GM21619 (cell line): ENCODE measurements around the gene PADI2.

Experiments used
- ATAC-seq: cut with Tn5 transposase; IDR thresholded peaks from one replicate; pipeline ENCODE4 v1.9.1; 2021; ENCODE audit not compliant: unreplicated experiment

PADI2 gene

GRCh38 chr1:17059391-17060305 lies 59.6 kb downstream of the PADI2 start:
- peak; percentile 75 for ATAC-seq

DNA sequence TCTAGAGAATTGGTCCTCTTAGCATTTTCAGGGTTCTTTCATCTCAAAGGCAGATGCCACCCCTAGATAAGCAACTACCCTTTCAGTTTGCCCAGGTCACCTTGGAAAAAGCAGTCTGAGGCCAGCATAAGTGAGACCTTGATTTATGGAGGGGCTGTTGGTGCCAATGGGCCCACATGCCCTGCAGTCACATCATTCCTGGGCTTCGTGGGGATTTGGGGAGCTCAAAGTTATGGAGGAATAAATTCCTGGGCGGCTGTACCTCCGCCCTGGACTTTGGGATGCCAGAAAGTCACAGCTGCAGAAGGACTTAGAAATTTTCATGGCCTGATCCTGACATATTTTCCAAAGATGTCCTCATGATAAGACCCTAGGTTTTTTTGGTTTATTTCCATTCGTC lies 62.7 kb downstream of the PADI2 start:
- no peak for ATAC-seq

DNA sequence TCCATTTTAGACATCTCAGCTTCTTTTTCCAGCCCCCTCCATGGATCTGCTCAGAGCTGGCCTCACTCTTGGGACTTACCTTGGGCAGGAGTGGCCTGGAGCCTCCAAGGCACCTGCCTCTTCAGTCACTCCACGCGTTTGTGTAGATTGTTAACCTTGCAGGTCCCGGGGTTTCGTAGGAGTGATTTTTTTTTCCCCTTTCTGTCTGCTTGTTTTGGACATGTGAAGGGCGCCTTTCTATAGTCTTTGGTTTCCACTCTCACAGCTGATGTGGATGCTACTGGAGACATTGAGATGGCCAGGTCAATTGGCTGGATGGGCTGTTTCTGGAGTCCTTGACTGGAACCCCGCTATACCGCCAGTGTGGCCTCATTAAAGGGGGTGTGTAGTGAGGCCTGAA lies 63.5 kb downstream of the PADI2 start:
- no peak for ATAC-seq

- ATAC-seq = peak; percentile 98
Observed at GRCh38 chr1:17053685-17054410, 65.4 kb downstream of the PADI2 start, which contains the start of gene SDHB. SDHB (minus strand) TSS chr1:17054032; CDS start chr1:17054019, 13 bp downstream.

DNA sequence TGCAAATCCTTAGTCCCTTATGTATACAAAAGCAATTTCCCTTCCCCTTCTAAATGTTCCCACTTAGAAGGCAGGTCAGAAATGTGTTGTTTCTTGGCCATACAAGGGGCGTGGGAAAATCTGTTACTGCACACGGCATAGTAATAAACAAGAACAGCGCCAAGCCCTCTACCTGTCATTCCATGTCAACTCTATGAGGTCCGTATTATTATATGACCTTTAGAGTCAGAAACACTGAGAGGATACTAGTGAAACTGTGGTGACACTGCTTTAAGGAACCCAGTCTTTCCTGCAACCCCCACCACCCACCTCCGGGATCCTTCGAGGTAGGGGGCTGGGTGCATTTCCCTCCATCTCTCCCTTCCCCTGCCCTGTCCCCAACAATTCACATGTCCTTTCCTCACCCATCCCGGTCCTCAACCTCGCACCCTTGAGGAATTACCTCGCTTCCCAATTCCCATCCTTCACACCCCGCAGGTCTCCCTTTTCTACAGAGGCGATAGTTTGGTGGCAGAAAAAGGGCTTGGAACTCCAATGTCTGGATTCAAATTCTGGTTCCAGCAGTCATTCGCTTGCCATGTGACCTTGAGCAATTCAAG lies 66.1 kb downstream of the PADI2 start:
- ATAC-seq = no peak

- no peak for ATAC-seq
Observed at GRCh38 chr1:17052641-17053040, 66.6 kb downstream of the PADI2 start.

- ATAC-seq = no peak
Observed at GRCh38 chr1:17052038-17052437, 67.2 kb downstream of the PADI2 start.

DNA sequence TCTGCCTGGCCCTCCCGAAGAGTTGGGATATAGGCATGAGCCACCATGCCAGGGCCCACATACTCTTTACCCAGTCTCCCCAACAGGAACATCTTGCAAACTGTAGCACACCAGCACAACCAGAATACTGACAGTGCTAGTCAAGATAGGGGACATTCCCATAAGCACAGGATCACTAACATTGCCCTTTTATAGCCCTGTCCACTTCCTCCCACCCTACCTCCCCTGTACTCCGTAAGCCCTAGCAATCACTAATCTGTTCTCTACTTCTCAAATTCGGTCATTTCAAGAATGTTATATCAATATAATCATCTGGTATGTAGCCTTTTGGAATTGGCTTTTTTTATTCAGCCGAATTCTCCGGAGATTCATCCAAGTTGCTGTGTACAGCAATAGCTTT lies 71.3 kb downstream of the PADI2 start:
- no peak for ATAC-seq

- ATAC-seq = no peak
Observed at GRCh38 chr1:17046334-17046657, 73.0 kb downstream of the PADI2 start.

DNA sequence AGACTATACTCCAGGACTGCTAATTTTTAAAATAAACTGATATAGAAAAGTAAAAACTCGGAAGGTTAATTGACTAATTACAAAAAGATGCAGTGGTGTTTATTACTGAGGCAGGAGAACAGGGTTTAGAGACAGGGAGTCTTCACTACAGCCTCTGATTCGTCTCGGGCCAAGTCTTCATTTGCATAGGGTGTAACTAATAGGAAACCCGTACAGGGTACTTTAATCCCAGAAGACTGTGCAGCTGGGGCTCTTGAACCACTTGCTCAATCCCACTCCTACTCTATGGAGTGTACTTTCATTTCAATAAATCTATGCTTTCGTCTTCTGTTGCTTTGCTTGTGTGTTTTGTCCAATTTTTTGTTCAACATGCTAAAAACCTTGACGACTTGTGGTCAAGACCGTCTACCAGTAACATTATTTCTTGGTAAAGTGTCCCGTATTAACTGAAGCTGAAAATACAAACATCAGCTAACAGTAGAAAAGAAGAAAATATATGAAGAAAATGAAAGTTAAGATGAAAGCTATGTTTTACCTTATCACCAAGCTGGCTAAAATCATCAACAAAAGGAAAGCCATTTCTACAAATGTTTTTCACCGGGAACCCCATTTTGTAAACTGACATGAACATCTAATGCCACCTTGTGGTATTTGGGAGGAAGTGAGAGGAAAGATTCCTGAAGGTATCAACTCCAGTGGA lies 73.5 kb downstream of the PADI2 start:
- no peak for ATAC-seq

- ATAC-seq = no peak
Observed at GRCh38 chr1:17045150-17045549, 74.1 kb downstream of the PADI2 start.

DNA sequence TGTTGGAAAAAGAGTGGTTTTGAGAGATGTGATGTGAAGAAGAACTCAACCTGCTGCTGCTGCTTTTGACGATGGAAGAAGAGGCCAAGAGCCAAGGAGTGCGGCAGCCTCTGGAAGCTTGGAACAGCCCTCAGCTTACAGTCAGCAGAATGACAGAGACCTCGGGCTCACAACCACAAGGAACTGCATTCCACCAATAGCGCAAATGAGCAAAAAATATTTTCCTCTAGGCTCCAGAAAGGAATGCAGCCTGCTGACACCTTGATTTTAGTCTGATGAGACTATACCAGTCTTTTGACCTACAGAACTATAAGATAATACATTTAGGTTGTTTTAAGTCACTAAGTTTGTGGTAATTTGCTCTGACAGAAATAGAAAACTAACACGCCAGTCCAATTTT lies 75.6 kb downstream of the PADI2 start:
- ATAC-seq = no peak

- no peak for ATAC-seq
Observed at GRCh38 chr1:17040135-17040534, 79.1 kb downstream of the PADI2 start.

- no peak for ATAC-seq
Observed at GRCh38 chr1:17039522-17039921, 79.7 kb downstream of the PADI2 start.

GRCh38 chr1:17033481-17033880 lies 85.8 kb downstream of the PADI2 start:
- no peak for ATAC-seq

DNA sequence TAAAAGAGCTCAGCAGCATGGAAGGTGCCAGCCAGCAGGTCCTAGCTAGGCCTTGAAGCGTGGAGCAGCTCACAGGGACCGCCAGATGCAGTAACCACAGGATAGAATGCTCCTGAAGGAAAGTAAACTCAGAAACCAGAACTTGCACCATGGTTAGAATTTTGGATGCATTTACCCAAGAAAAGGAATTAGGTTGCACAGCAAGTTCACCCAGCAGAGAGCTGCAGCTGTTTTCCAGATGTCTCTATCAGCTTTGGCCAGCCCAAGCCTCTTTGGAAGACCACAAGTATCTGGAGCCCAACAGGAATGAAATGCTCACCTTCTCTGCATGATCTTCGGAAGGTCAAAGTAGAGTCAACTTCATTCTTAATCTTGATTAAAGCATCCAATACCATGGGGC lies 86.5 kb downstream of the PADI2 start:
- no peak for ATAC-seq

- no peak for ATAC-seq
Observed at GRCh38 chr1:17031436-17031835, 87.8 kb downstream of the PADI2 start.

GRCh38 chr1:17030206-17030605 lies 89.0 kb downstream of the PADI2 start:
- no peak for ATAC-seq

GRCh38 chr1:17028662-17029188 lies 90.5 kb downstream of the PADI2 start:
- ATAC-seq = no peak

DNA sequence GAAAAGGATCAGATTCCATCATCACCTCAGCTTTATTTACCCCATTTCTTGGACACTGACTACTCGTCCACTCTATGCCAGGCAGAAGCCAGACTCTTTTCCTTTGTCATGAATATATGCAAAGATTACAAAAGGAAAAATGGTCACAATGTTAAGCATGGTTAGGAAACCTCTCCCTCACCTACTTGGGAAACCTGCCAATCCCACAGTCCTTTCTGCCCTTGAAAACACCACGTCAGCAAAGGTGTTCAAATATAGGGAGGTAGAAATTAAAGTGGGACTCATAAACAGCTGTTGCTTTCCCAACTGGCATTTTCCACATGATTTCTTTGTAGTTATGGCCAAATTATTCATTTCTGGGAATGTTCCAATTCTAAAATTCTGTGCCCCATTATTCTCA lies 91.4 kb downstream of the PADI2 start:
- no peak for ATAC-seq

GRCh38 chr1:17027403-17027802 lies 91.8 kb downstream of the PADI2 start:
- no peak for ATAC-seq
